Gastrocnemius medialis (tissue), 4 donors: ENCODE data around the gene CNPPD1.

ENCODE experiments used
- CTCF ChIP-seq, 5 experiments: fragments of 450-650 bp in 3 of 5; fragments of 200-600 bp in 2 of 5; sonication (generic) in 2 of 5; IDR thresholded peaks in 4 of 5; conservative IDR thresholded peaks in 1 of 5; 1 replicate in 4 of 5; 2 replicates in 1 of 5; pipeline ENCODE4 v1.5.1; 2016 to 2019; ENCODE audit warnings: antibody characterized with exemption in 5 of 5, mild to moderate bottlenecking in 3 of 5, moderate library complexity in 3 of 5
- POLR2A ChIP-seq, 2 donors: fragments of 450-650 bp; IDR thresholded peaks; one replicate each; pipeline ENCODE4 v1.6.1; 2017; ENCODE audit warnings: antibody characterized with exemption in 2 of 2, mild to moderate bottlenecking in 2 of 2, moderate library complexity in 2 of 2

- TF ChIP-seq CTCF (IDR thresholded peaks at IDR 0.05 in 4 of 5, conservative IDR thresholded peaks at IDR 0.05 in 1 of 5) (no peak), POLR2A (IDR thresholded peaks at IDR 0.05) (no peak)
These were observed 48.6 kb upstream of the CNPPD1 start for GRCh38 chr2:219225350-219225749.
